Upper lobe of right lung (tissue), 1 donor: Measurements from ENCODE around the gene EGFL8. TPM values are rescaled to one million over a fixed set of nuclear protein-coding genes. Genes with fewer than 3 reads are reported as not detected.

Source experiments
- ATAC-seq: fragments of 200-7000 bp; cut with Tn5 transposase; one replicate; pipeline ENCODE4 v1.9.1; 2020; ENCODE audit warnings: mild to moderate bottlenecking, moderate library complexity
- DNase-seq: peaks from one replicate; pipeline ENCODE4 v3.0.0-alpha.2; 2020
- H3K27ac ChIP-seq: fragments of 200-600 bp; one replicate; pipeline ENCODE4 v1.8.0; 2022
- H3K27me3 ChIP-seq: fragments of 200-600 bp; one replicate; pipeline ENCODE4 v1.8.0; 2022; ENCODE audit warnings: mild to moderate bottlenecking
- H3K36me3 ChIP-seq: fragments of 200-600 bp; one replicate; pipeline ENCODE4 v1.8.0; 2022
- H3K4me1 ChIP-seq: fragments of 200-600 bp; one replicate; pipeline ENCODE4 v1.8.0; 2022
- H3K4me3 ChIP-seq: fragments of 200-600 bp; one replicate; pipeline ENCODE4 v1.8.0; 2022; ENCODE audit warnings: mild to moderate bottlenecking
- H3K9me3 ChIP-seq: fragments of 200-600 bp; one replicate; pipeline ENCODE4 v1.8.0; 2022
- intact Hi-C: fragments of 100-400 bp; cut with DNase I; formaldehyde crosslinking; loops from one replicate; pipeline ENCODE4 v1.11.0; 2022
- total RNA-seq: library from RNA; stranded (reverse); fragmentation: NEBNext Ultra II Directional; extraction: Animal tissue kit (Norgen Biotek cat#: 25700); gene quantifications from one replicate; pipeline ENCODE4 v1.2.1, GENCODE V29; 2021
- TF ChIP-seq, protein P1 (sequence below): fragments of 200-600 bp; IDR thresholded peaks from one replicate; pipeline ENCODE4 v1.8.0; 2022; ENCODE audit warnings: antibody characterized with exemption
- donor health status: DM: no; HTN: yes; CAD: no; lungs with severe emphysema.

The EGFL8 gene
- total RNA-seq, 1 donor from 2014 or later, result 14.5 TPM

GRCh38 chr6:32127717-32128592 lies 36.4 kb upstream of the EGFL8 start, which contains the start of gene ATF6B:
Gene ATF6B, minus strand, starts transcription at chr6:32128246. Its CDS starts 39 bp downstream, at chr6:32128207.
- ATAC-seq, result peak; percentile 96
- Histone ChIP-seq H3K4me3 (peak within 1 kb of the TSS; percentile 71), H3K27ac (peak within 1 kb of the TSS; percentile 79), H3K36me3 (peaks cover 39% of the 10 kb centered on the region), H3K4me1 (peaks cover 26% of the 10 kb centered on the region), H3K27me3 (no peaks in the 10 kb centered on the region), H3K9me3 (no peaks in the 10 kb centered on the region)
- TF ChIP-seq, protein P1, sequence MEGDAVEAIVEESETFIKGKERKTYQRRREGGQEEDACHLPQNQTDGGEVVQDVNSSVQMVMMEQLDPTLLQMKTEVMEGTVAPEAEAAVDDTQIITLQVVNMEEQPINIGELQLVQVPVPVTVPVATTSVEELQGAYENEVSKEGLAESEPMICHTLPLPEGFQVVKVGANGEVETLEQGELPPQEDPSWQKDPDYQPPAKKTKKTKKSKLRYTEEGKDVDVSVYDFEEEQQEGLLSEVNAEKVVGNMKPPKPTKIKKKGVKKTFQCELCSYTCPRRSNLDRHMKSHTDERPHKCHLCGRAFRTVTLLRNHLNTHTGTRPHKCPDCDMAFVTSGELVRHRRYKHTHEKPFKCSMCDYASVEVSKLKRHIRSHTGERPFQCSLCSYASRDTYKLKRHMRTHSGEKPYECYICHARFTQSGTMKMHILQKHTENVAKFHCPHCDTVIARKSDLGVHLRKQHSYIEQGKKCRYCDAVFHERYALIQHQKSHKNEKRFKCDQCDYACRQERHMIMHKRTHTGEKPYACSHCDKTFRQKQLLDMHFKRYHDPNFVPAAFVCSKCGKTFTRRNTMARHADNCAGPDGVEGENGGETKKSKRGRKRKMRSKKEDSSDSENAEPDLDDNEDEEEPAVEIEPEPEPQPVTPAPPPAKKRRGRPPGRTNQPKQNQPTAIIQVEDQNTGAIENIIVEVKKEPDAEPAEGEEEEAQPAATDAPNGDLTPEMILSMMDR, result no peak
- intact Hi-C loops, result no loop called here
- DNase-seq, result peak; percentile 98

GRCh38 chr6:32128751-32129296 lies 35.6 kb upstream of the EGFL8 start:
- Histone ChIP-seq H3K27ac (peak overlapping the region; percentile 78), H3K9me3 (no peaks in the 10 kb centered on the region), H3K27me3 (no peaks in the 10 kb centered on the region), H3K4me1 (peaks cover 26% of the 10 kb centered on the region), H3K36me3 (peaks cover 30% of the 10 kb centered on the region), H3K4me3 (peak overlapping the region; percentile 59)
- ATAC-seq (no peak), DNase-seq (no peak)
- intact Hi-C loops, result no loop called here
- TF ChIP-seq, protein P1, result no peak

- Histone ChIP-seq H3K4me3 (peak overlapping the region; percentile 59), H3K9me3 (no peaks in the 10 kb centered on the region), H3K27ac (peak overlapping the region; percentile 78), H3K4me1 (peaks cover 26% of the 10 kb centered on the region), H3K27me3 (no peaks in the 10 kb centered on the region), H3K36me3 (peaks cover 23% of the 10 kb centered on the region)
- peak; percentile 52 for ATAC-seq
- DNase-seq, result no peak
- TF ChIP-seq, protein P1, result no peak
- intact Hi-C loops, result no loop called here
Measured at GRCh38 chr6:32129297-32130088, 34.9 kb upstream of the EGFL8 start.

- H3K4me1 ChIP-seq, result peaks cover 24% of the 10 kb centered on the region
- no peak overlapping the region for H3K4me3 ChIP-seq
- H3K9me3 ChIP-seq, result no peaks in the 10 kb centered on the region
- intact Hi-C loops, result no loop called here
- DNase-seq (no peak), ATAC-seq (no peak)
- H3K27me3 ChIP-seq, result no peaks in the 10 kb centered on the region
- no peak overlapping the region for H3K27ac ChIP-seq
- H3K36me3 ChIP-seq, result peaks cover 3% of the 10 kb centered on the region
- TF ChIP-seq, protein P1, result no peak
Measured at GRCh38 chr6:32131439-32131948, 32.9 kb upstream of the EGFL8 start.

DNA sequence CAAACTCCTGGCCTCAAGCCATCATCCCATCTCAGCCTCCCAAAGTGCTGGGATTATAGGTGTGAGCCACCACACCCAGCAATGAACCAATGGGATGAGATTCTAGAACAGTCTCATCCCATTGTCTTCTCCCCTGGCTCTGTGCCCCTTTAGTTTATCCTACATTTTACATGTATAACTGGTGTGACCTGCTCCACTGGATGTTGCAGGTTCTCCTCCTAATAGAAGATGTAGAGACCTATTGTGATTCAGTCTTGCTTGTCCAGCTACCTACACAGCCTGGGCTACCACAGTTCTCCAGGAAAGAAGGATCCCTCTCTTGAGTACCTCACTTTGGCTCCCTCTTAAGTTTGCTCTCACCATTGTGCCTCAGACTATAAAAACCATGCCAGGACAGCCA lies 32.3 kb upstream of the EGFL8 start:
- intact Hi-C loops, result no loop called here

More for the DNA sequence above, 32.3 kb upstream of the EGFL8 start:
- no peak for DNase-seq
- Histone ChIP-seq H3K27me3 (no peaks in the 10 kb centered on the region), H3K4me3 (no peak overlapping the region), H3K9me3 (no peaks in the 10 kb centered on the region), H3K27ac (no peak overlapping the region), H3K4me1 (peaks cover 18% of the 10 kb centered on the region), H3K36me3 (no peaks in the 10 kb centered on the region)
- TF ChIP-seq, protein P1, result no peak
- no peak for ATAC-seq
